Mammary epithelial cell (primary cell): ENCODE results near the gene KCP.

Experiments used
- CTCF ChIP-seq, 2 donors: IDR thresholded peaks in 1 of 2; conservative IDR thresholded peaks in 1 of 2; 2 replicates each; pipeline ENCODE4 v1.5.1; 2011 to 2012; ENCODE audit warnings: inconsistent platforms in 2 of 2, low read length in 2 of 2, mild to moderate bottlenecking in 2 of 2, control low read depth in 1 of 2, low read depth in 1 of 2; ENCODE audit not compliant: insufficient read depth in 1 of 2; ENCODE audit errors: extremely low read depth in 1 of 2
- EZH2 ChIP-seq: IDR thresholded peaks from 2 replicates; pipeline ENCODE4 v1.6.1; 2012; ENCODE audit warnings: low read length, inconsistent platforms, borderline replicate concordance

- TF ChIP-seq CTCF (conservative IDR thresholded peaks at IDR 0.05 in 1 of 2, IDR thresholded peaks at IDR 0.05 in 1 of 2; ENCODE audit: extremely low read depth in 1 of 2, insufficient read depth in 1 of 2, low read depth in 1 of 2, low read length in 2 of 2): no peak
- TF ChIP-seq EZH2: no peak
Measured at GRCh38 chr7:128954830-128955802, 44.6 kb upstream of the KCP start.
